HEK293T (cell line): ENCODE measurements around the gene PDGFA.

ENCODE experiments used
- CTCF ChIA-PET: fragments of 350-600 bp; formaldehyde crosslinking; extraction: SDS; loops from one replicate; lab custom pipeline; 2021; ENCODE audit warnings: antibody characterized with exemption, inconsistent platforms; lab: Yijun Ruan, JAX
- POLR2A ChIA-PET: fragments of 350-600 bp; formaldehyde crosslinking; extraction: SDS; loops from one replicate; lab custom pipeline; 2020; ENCODE audit warnings: antibody characterized with exemption, inconsistent platforms; lab: Yijun Ruan, JAX
- DNase-seq: peaks from one replicate; pipeline ENCODE4 v3.0.0; 2012; ENCODE audit warnings: mixed read lengths; ENCODE audit errors: extremely low spot score
- ARNT ChIP-seq: fragments of 450-650 bp; IDR thresholded peaks from 2 replicates; pipeline ENCODE4 v1.6.1; 2017; ENCODE audit warnings: mild to moderate bottlenecking
- BHLHE40 ChIP-seq: fragments of 450-650 bp; IDR thresholded peaks from 2 replicates; pipeline ENCODE4 v1.6.1; 2016; ENCODE audit warnings: mild to moderate bottlenecking, moderate library complexity, borderline replicate concordance
- CTBP1 ChIP-seq: fragments of 450-650 bp; IDR thresholded peaks from 2 replicates; pipeline ENCODE4 v1.6.1; 2016; ENCODE audit warnings: borderline replicate concordance
- ELF4 ChIP-seq: fragments of 450-650 bp; IDR thresholded peaks from 2 replicates; pipeline ENCODE4 v1.6.1; 2017; ENCODE audit warnings: antibody characterized with exemption
- FOXA1 ChIP-seq: fragments of 450-650 bp; IDR thresholded peaks from 2 replicates; pipeline ENCODE4 v1.6.1; 2016; ENCODE audit warnings: mild to moderate bottlenecking
- FOXK2 ChIP-seq: fragments of 450-650 bp; IDR thresholded peaks from 2 replicates; pipeline ENCODE4 v1.6.1; 2016; ENCODE audit warnings: mild to moderate bottlenecking
- FOXM1 ChIP-seq: fragments of 450-650 bp; IDR thresholded peaks from 2 replicates; pipeline ENCODE4 v1.6.1; 2017; ENCODE audit warnings: mild to moderate bottlenecking, borderline replicate concordance
- HDGF ChIP-seq: fragments of 450-650 bp; IDR thresholded peaks from 2 replicates; pipeline ENCODE4 v1.6.1; 2017; ENCODE audit warnings: antibody characterized with exemption, borderline replicate concordance
- L3MBTL2 ChIP-seq: fragments of 450-650 bp; conservative IDR thresholded peaks from 2 replicates; pipeline ENCODE4 v1.6.1; 2016; ENCODE audit warnings: mild to moderate bottlenecking
- LEF1 ChIP-seq: fragments of 450-650 bp; IDR thresholded peaks from 2 replicates; pipeline ENCODE4 v1.6.1; 2017; ENCODE audit warnings: mild to moderate bottlenecking, borderline replicate concordance
- NFRKB ChIP-seq: fragments of 450-650 bp; IDR thresholded peaks from 2 replicates; pipeline ENCODE4 v1.6.1; 2016; ENCODE audit warnings: mild to moderate bottlenecking, moderate library complexity
- SP1 ChIP-seq: fragments of 450-650 bp; IDR thresholded peaks from 2 replicates; pipeline ENCODE4 v1.6.1; 2017
- SUZ12 ChIP-seq: fragments of 450-650 bp; IDR thresholded peaks from 2 replicates; pipeline ENCODE4 v1.6.1; 2016; ENCODE audit warnings: mild to moderate bottlenecking
- TARDBP ChIP-seq: fragments of 450-650 bp; IDR thresholded peaks from 2 replicates; pipeline ENCODE4 v1.6.1; 2016
- ZNF384 ChIP-seq: fragments of 450-650 bp; IDR thresholded peaks from 2 replicates; pipeline ENCODE4 v1.6.1; 2016
- TF ChIP-seq, protein P1 (sequence below): fragments of 450-650 bp; IDR thresholded peaks from 2 replicates; pipeline ENCODE4 v1.6.1; 2016

The PDGFA gene

GRCh38 chr7:543501-544337 lies 24.1 kb upstream of the PDGFA start:
- DNase-seq = no peak
- TF ChIP-seq L3MBTL2 (no peak), CTBP1 (no peak), ARNT (no peak), SP1 (no peak), LEF1 (no peak), ELF4 (no peak), HDGF (no peak), TARDBP (no peak), FOXK2 (no peak), BHLHE40 (no peak), FOXM1 (no peak), SUZ12 (no peak), NFRKB (no peak), FOXA1 (no peak), ZNF384 (no peak)
- TF ChIP-seq, protein P1, sequence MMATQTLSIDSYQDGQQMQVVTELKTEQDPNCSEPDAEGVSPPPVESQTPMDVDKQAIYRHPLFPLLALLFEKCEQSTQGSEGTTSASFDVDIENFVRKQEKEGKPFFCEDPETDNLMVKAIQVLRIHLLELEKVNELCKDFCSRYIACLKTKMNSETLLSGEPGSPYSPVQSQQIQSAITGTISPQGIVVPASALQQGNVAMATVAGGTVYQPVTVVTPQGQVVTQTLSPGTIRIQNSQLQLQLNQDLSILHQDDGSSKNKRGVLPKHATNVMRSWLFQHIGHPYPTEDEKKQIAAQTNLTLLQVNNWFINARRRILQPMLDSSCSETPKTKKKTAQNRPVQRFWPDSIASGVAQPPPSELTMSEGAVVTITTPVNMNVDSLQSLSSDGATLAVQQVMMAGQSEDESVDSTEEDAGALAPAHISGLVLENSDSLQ = no peak
- ChIA-PET POLR2A (no interaction called here), CTCF (no interaction called here)

GRCh38 chr7:542713-543500 lies 23.3 kb upstream of the PDGFA start:
- no peak for DNase-seq
- POLR2A ChIA-PET = no interaction called here
- CTCF ChIA-PET = no interaction called here
- TF ChIP-seq, protein P1 = no peak
- no peak for TF ChIP-seq LEF1
- TF ChIP-seq ZNF384 = no peak
- no peak for TF ChIP-seq CTBP1
- no peak for TF ChIP-seq NFRKB
- TF ChIP-seq SP1 = no peak
- no peak for TF ChIP-seq TARDBP
- TF ChIP-seq BHLHE40 = no peak
- no peak for TF ChIP-seq ARNT
- no peak for TF ChIP-seq ELF4
- TF ChIP-seq SUZ12 = no peak

- ChIA-PET CTCF (no interaction called here), POLR2A (no interaction called here)
- no peak for DNase-seq
- no peak for TF ChIP-seq ELF4
- no peak for TF ChIP-seq LEF1
- TF ChIP-seq HDGF = no peak
- TF ChIP-seq, protein P1 = no peak
- TF ChIP-seq ARNT = no peak
- no peak for TF ChIP-seq SP1
- TF ChIP-seq FOXK2 = no peak
- no peak for TF ChIP-seq FOXA1
- no peak for TF ChIP-seq L3MBTL2
- no peak for TF ChIP-seq CTBP1
- no peak for TF ChIP-seq ZNF384
- no peak for TF ChIP-seq NFRKB
Measured at GRCh38 chr7:542131-542712, 22.6 kb upstream of the PDGFA start.

DNA sequence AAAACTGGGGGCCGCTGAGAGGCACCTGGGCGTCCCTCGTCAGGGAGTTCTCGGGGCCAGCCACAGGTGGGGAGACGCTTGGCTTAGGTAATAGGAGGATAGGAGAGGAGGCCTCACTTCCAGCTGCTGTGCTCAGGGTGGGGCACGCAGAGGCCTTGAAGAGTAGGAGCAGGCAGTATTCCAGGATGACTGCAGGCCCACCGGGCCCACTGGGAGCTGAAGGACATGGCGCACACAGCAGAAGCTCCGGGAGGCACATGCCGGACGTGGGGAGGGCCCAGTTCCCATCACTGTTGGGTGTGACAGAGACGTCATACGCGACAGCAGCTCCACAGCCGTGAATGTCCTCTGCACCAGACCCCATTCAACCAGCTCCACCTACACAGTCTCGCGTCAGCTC lies 22.0 kb upstream of the PDGFA start:
- CTCF ChIA-PET = no interaction called here

More for the DNA sequence above, 22.0 kb upstream of the PDGFA start:
- no peak for TF ChIP-seq TARDBP
- TF ChIP-seq, protein P1 = no peak
- no peak for TF ChIP-seq SUZ12
- no peak for TF ChIP-seq ZNF384
- no peak for TF ChIP-seq CTBP1
- TF ChIP-seq FOXK2 = no peak
- no peak for TF ChIP-seq ARNT
- TF ChIP-seq FOXA1 = no peak
- no peak for TF ChIP-seq HDGF
- no peak for TF ChIP-seq L3MBTL2
- TF ChIP-seq BHLHE40 = no peak
- no peak for TF ChIP-seq FOXM1
- no peak for TF ChIP-seq SP1
- POLR2A ChIA-PET = no interaction called here
- no peak for DNase-seq
